Middle frontal gyrus (tissue), 1 donor: ENCODE results near the gene SMARCAL1.
A peak's percentile ranks its signal among the peaks of the same experiment; 100 is the strongest.
"Not testable (repeated sequence)": the region's sequence is repeated elsewhere in the genome, so short reads cannot be mapped to it uniquely, and the experiment has no call there.

ENCODE experiments used
- DNase-seq: peaks from one replicate; pipeline ENCODE4 v3.0.0-alpha.2; 2015; ENCODE audit warnings: low spot score; ENCODE audit errors: extremely low spot score

SMARCAL1 gene

DNA sequence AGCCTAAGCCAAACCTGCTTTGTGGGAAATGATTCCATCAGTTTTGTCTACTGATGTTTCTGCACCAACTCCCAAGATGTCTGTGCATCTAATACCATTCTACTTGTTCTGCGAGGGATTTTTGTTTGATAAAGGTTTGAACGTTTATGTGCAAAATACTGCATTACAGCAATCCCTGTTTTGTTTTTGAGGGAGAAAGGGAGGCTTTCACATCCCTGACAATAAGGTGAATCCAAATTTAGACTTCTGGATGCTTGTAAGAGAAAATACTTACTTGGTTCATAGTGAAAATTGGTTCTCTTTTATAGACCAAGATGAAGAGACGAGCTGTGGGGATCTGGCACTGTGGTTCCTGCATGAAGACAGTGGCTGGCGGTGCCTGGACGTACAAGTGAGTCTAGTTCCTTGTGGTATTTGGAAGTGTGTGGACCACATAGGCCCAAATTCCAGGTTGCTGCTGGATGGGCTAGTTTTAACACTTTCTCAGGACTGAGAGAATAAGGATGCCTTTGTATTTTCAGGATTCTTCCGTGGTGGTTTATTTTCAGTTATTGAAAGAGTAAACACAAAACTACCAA lies 87.4 kb downstream of the SMARCAL1 start:
- no peak for DNase-seq

DNA sequence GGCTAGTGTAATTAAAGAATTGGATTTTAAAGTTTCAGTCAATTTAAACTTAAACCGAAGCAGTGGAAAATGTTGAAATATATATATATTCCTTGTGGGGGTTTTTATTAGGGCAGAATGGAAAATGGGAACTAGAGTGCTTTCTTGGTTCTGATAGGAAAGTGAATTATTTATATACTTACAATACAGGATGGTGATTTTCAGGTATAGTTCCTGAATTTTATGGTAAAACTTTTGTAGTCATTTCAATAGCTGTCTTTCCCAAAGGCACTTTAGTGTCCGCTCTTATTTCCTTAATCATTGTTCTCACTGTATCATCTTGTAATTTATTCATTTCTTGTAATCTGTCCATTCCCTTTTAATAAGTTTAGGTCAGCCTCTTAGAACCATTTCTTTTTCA lies 88.3 kb downstream of the SMARCAL1 start:
- DNase-seq, result no peak

DNA sequence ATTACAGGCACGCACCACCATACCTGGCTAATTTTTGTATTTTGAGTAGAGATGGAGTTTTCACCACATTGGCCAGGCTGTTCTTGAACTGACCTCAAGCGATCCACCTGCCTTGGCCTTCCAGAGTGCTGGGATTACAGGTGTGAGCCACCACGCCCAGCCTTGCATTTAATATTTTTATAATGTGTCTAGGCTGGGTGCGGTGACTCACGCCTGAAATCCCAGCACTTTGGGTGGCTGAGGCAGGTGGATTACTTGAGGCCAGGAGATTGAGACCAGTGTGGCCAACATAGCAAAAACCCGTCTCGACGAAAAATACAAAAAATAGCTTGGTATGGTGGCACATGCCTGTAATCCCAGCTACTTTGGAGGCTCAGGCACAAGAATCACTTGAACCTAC lies 89.6 kb downstream of the SMARCAL1 start:
- DNase-seq, result no peak

DNA sequence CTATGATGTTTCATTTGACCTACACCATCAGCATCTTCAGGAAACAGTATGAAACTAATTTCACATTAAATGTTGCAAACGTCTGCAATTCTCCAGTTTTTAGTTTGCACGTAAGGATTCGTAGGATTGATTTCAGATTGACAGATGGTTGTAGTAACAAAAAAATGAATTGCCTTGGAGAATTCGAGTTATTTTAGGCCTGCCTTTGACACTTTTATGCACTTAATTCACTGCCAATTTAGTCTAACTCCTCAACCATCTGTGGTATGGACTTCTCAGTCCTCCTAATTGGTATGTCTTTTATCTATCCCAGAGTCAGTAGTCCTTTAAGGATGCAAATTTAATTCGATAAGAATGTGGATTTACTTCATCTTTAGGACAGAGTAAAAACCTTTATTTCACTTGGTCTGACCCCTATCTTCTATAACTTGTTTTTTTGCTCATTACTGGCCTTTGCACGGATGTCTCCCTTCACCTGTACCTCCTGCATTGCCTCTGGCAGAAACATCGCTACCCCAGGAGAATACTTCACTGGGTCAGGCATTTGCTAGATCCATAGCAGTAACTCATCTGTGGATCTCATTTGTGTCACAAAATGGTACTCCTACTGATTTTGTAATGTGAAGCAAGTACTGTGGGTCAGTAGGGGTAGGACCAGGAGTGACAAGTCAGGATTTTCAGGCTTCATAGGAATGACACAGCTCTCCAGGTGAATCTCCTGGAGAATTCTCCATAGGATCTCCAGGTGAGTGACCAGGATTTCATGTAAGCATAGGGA lies 90.3 kb downstream of the SMARCAL1 start:
- DNase-seq, result no peak

DNA sequence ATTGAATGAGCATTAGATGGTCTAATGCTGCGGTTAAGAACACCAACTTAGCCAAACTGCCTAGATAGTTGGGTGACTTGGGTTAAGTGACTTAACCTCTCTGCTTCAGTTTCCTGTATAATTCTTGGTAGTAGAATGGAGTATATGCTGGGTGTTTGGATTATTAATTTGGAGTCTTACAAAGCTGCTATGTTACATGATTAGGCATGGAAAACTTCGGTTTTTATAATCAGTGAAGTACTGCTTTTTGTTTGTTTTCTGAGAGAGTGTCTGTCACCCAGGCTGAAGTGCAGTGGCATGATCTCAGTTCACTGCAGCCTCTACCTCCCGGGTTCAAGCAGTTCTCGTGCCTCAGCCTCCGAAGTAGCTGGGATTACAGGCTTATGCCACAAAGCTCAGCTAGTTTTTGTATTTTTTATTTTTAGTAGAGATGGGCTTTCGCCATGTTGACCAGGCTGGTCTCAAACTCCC lies 90.9 kb downstream of the SMARCAL1 start:
- no peak for DNase-seq

DNA sequence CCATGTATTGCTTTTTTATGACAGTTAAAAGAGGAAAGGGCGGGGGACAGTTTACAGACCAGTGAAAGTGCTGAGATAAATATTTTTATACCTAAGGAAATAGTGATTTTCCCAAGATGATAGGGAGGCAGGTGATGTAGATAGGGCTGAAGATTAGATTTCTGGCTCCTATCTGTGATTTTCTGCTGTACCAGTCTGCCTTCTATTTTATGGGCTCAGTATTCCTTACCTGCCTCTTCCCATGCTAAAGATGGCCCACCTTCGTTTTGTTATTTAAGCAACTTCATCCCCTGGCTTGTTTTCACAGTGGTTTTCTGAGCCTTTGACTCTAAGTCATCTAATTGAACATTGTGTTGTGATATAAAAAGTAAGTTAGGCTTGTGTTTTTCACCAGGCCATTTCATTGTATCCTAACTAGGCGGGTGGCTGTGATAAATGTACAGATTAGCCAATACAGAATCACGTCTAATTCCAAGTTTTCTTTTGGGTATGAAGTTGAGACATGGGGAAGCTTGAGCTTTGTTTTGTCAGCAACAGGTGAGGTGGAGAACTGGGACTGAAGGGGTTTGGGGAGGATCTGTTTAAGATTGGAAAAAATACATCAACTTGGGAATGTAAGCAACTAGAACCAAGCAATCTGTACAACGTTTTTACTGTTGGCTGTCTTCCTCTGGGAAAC lies 91.6 kb downstream of the SMARCAL1 start:
- DNase-seq, result no peak

DNA sequence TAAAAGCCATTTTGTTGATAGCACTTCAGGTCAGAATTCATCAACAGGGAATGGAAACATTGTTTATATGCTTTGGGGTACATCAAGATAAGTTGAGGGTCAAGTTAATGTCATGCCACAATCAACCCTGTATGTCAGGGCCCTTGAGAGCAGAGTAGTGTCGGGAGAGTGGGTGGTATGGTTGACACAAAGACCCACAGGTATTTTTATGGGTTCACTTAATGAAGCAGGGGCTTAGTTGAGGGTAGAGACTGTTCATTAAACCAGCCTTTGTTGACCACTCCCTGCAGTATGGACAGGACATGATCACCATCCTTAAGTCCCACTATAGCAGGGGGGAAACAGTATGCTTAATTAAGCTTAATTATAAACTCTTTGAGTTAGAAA lies 92.1 kb downstream of the SMARCAL1 start:
- DNase-seq, result no peak

DNA sequence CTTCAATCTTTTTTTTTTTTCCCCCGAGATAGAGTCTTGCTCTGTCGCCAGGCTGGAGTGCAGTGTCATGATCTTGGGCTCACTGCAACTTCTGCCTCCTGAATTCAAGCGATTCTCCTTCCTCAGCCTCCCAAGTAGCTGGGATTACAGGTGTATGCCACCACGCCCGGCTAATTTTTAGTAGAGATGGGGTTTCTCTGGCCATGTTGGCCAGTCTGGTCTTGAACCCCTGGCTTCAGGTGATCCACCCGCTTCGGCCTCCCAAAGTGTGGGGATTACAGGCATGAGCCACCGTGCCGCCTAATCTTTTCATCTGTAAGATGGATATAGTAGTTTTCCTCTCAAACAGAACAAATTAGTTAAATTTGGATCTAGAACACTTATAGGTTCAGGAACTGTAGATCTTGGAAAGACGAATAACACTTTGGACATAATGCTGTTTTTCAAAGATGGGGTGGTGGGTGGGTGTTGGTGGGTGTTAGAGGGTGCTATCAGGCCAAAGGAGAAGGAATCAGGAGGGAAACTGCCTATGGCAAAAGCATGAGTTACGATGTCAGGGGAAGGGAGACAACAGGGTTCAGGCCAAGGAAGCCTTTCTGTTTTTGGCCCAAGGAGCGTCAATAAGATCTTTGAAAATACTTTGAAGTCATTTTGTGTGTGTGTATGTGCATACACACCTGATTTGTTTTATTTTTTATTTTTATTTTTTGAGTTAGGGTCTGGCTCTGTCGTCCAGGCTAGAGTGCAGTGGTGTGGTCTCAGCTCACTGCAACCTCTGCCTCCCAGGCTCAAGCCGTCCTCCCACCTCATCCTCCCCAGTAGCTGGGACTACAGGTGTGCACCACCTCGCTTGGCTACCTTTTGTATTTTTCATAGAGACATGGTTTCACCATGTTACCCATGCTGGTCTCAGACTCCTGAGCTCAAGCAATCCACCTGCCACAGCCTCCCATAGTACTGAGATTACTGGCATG lies 93.1 kb downstream of the SMARCAL1 start:
- no peak for DNase-seq

DNA sequence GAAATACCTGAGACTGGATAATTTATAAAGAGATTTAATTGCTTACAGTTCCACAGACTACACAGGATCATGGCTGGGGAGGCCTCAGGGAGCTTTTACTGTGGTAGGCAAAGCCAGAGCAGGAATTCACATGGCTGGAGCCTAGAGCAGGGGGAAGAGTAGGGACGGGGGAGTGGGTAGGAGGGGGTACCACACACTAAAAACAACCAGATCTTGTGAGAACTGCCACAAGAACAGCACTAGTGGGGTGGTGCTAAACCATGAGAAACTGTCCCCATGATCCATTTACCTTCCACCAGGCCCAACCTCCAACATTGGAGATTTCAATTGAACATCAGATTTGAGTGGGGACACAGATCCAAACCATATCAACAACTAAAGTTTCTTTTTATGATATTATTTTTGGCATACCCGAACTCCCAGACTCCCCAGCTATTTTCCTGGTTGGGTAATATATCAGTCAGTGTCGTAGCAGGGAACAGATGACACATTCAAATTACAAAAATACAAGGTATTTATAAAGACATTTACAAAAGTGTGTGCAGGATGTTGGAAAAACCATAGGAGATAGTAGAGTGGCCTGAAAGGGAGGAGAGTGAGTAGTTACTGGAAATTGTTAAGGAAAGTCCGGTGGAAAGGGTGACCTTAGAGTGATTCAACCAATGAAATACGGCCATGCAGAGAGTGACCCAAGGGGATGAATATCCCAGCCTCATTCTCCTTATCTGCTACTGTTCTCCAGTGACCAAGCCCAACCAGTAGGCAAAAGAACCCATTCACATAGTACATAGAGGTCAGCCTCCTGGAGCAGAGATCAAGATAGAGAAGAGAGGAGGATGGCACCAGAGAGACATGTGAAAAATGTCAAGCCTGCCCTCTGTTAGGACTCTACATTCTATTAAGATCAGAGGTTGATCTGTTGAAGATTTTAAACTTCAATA lies 95.2 kb downstream of the SMARCAL1 start:
- DNase-seq, result no peak

DNA sequence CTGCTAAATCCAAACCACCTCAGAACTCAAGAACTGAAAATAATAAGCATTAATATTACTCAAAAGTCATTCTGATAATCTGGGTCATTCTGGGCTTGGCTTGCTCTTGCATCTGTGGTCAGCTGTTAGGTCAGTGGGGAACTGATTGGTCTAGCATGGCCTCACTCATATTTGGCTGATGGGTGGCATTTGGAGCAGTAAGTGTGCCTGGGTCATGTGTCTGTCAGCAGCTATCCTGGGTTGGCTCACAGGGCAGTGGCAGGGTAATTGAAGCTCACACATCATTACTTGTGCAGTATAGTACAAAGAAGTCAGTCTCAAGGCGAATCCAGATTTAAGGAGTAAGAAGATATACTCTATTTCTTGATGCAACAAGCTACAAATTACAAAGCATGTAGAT lies 95.9 kb downstream of the SMARCAL1 start:
- no peak for DNase-seq

DNA sequence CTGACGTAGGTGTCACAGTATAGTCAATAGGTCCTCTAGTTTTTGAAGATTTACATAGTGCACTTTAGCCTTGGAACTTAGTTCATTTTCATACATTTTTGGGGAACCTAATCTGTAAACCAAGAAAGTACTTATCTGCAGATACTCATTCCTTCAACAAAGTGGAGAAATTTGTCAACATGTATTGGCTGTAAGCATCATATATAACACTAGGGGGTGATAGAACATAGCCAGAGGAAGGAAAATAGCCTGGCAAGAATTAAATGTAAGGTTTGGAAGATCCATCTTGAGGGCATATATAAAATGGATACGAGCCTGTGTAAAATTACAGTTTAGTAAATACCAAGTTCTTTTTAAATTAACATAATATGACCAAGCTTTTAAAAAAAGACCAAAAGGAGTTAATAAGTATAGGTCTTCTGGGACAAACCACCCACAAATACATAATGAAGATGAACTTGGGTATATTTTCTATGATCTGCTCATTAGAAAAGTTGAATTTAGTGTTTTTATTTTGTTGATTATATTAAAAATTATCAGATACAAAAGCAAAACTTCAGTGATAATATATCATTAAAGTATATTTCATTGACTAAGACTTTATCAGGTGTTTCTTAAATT lies 104.6 kb downstream of the SMARCAL1 start:
- DNase-seq, result no peak

DNA sequence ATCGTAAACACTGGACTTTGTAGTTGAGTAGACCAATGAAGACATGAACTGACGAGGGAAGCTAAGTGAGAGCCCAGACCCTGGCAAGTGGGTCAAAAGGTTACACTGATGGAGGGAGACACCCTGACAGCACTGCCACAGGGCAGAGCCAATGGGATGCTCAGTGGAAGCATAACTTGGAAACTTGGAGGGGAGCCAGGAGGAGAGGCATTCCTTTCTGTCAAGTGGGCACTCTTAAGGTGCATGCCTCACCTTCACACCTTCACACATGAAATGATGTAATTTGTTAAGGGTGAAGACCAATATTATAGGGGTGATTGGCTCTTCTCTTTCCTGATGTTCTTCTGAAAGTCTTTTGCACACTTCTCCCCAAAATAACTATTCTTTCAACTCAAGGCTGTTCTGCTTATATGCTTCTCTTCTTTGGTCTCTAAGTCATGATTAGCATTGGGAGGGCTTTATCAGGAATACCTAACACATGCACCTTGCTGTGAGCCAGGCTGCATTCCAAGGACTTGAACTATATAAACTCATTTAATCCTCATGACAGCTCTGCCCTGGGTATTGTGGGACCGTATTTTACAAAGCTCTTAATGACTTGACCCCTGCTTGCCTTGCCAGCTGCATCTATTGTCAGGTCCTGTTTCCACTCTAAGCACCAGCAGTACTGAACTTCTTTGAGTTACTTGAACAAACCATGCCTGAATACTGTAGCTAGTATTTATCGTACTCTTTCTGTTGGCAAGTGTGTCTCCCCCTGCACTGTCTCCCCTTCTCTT lies 105.4 kb downstream of the SMARCAL1 start:
- DNase-seq, result no peak

DNA sequence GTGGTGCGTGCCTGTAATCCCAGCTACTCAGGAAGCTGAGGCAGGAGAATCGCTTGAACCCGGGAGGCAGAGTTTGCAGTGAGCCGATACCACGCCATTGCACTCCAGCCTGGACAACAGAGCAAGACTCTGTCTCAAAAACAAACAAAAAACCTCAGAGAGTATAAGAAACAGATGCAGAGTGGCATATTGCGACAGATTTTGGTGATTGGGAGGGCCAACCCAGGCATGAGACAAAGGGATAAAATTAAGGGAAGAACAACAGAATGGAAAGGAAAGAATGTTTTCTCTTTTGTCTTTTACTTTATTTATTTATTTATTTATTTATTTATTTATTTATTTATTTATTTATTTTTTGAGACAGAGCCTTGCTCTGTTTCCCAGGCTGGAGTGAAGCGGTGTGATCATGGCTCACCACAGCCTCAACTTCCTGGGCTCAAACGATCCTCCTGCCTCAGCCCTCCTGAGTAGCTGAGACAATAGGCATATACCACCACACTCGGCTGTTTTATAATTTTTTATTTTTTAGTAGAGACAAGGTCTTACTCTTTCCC lies 106.4 kb downstream of the SMARCAL1 start:
- not testable (repeated sequence) for DNase-seq

DNA sequence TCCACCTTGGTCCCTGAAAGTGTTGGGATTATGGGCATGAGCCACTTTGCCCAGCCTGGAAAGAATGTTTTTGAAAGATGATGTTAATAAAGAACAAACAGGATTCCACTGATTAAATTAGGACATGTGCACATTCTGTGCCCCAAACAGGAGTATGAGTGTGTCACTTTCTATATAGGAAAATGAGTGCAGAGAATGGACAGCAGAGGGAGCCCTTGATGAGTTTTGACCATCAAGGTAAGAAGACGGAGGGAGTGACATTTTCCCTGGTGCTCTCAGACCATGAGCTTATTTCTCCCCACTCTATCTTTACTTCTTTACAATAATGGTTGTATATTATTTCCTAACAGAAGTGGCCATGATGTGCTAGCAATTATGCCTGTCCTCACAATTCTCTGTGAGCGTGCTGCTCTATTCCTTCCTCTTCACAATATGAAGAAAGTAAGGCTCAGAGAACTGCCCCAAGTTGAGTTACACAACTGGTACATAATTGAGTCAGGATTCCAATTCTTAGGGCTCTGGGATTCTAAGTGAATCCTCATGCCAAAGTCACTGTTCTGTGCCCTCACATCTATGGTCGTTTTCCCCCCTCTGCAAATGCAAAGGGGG lies 107.0 kb downstream of the SMARCAL1 start:
- peak; percentile 67 for DNase-seq

DNA sequence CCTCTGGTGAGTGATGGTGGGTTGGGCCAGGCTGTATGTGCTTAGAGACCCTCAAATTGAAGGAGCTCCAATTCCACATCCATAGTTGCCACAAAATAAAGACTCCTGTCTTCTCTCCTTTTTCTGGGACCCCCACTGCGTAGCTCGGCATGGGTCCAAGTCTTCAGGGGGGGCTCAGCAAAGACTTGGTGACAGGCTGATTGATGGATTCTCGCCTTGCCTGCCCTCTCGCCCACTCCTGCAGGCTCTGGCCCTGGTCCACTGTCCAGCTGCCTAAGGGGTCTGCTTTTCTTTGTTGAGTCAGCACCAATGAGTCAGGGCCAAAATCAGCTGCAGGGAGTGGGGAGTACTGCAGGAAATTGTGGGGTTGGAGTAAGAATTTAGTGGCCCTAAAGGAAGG lies 107.8 kb downstream of the SMARCAL1 start:
- no peak for DNase-seq

DNA sequence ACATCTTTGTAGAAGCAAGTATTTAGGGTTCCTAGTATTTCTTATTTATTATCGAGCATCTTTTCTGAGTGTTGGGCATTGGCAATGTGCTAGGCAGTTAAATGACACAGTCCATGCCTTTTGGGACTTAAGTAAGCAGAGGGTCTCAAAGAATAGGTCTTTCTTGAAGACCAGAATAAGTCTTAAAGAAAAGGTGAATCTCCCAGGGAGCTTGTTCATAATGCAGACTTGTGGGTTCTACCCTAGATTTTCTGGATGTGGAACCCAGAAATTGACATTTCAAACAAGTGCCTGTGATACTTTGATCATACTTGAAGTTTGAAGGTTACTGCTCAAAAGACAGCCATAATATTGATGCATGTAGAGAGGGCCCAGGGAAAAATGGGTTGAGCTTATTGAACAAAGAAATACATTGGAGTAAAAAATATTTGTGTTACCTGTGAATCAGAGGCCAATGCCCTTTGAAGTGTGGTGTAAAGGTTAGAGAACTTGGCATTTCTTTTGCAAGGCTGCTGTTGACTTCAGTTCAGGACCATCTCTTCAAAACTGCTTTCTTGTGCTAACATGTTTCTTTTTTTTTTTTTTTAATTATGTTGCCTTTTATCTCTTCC lies 110.7 kb downstream of the SMARCAL1 start:
- no peak for DNase-seq

DNA sequence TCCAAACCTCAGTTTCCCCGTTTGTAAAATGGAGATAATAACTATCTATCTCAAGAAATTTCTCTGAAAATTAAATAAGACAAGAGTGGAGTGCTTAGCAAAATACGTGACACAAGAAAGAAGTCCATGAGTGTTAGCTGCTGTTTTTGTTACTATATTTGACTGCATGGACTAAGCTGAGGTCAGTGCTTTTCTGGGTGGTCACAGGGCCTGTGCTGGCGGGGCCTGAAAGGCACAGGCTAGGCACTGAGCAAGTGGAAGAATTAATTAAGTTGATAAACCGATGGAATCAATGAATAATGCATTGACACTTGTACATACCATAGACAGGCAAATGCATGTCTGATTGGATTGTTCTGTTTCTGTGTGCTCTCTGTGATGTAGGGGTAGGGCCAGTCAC lies 113.7 kb downstream of the SMARCAL1 start:
- DNase-seq, result no peak

DNA sequence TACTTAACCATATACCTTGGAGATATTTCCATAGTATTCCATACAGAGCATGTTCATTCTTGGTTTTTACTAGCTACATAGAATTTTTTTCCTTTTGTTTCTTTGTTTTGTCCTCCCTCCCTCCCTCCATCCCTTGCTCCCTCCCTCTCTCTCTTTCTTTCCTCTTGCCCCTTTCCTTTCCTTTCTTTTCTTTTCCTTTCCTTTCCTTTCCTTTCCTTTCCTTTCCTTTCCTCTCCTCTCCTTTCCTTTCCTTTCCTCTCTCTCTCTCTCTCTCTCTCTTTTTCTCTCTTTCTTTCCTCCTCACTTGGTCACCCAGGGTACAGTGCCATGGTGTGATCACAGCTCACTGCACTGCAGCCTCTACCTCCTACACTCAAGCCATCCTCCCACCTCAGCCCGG lies 114.7 kb downstream of the SMARCAL1 start:
- DNase-seq, result no peak
